Fibroblast of peridontal ligament (primary cell): ENCODE measurements around the gene DGKE.

ENCODE experiments used
- DNase-seq: peaks from one replicate; pipeline ENCODE4 v3.0.0-alpha.2; 2010; ENCODE audit errors: extremely low read depth

The DGKE gene

GRCh38 chr17:56833809-56834379 lies at the start of gene DGKE, which contains the start of gene C17orf67:
TSS of gene DGKE (plus strand) at chr17:56834151. CDS start at chr17:56834796, 645 bp downstream.
TSS of gene C17orf67 (minus strand) at chr17:56833920. CDS start at chr17:56815810, 18,110 bp downstream.
- peak; percentile 94 for DNase-seq

GRCh38 chr17:56785405-56785804 lies 48.5 kb upstream of the DGKE start:
- DNase-seq: peak; percentile 30

- DNase-seq: no peak
Measured at GRCh38 chr17:56785997-56786680, 47.8 kb upstream of the DGKE start.

- peak; percentile 92 for DNase-seq
Measured at GRCh38 chr17:56786989-56787482, 46.9 kb upstream of the DGKE start.

- no peak for DNase-seq
Measured at GRCh38 chr17:56792267-56792666, 41.7 kb upstream of the DGKE start.

GRCh38 chr17:56793531-56793930 lies 40.4 kb upstream of the DGKE start:
- DNase-seq: no peak

GRCh38 chr17:56793957-56794356 lies 40.0 kb upstream of the DGKE start:
- no peak for DNase-seq

GRCh38 chr17:56795221-56795865 lies 38.6 kb upstream of the DGKE start:
- DNase-seq: no peak

GRCh38 chr17:56796536-56796935 lies 37.4 kb upstream of the DGKE start:
- no peak for DNase-seq

GRCh38 chr17:56798916-56799315 lies 35.0 kb upstream of the DGKE start:
- no peak for DNase-seq

GRCh38 chr17:56801459-56802178 lies 32.3 kb upstream of the DGKE start:
- DNase-seq: no peak

GRCh38 chr17:56803071-56803470 lies 30.9 kb upstream of the DGKE start:
- DNase-seq: no peak

GRCh38 chr17:56804454-56804853 lies 29.5 kb upstream of the DGKE start:
- no peak for DNase-seq

GRCh38 chr17:56806949-56807348 lies 27.0 kb upstream of the DGKE start:
- DNase-seq: no peak

GRCh38 chr17:56807723-56808122 lies 26.2 kb upstream of the DGKE start:
- no peak for DNase-seq

- no peak for DNase-seq
Measured at GRCh38 chr17:56808503-56808902, 25.4 kb upstream of the DGKE start.

- DNase-seq: no peak
Measured at GRCh38 chr17:56809106-56809819, 24.7 kb upstream of the DGKE start.

GRCh38 chr17:56809820-56810179 lies 24.2 kb upstream of the DGKE start:
- no peak for DNase-seq

- DNase-seq: no peak
Measured at GRCh38 chr17:56810343-56810742, 23.6 kb upstream of the DGKE start.

- DNase-seq: no peak
Measured at GRCh38 chr17:56810891-56811775, 22.8 kb upstream of the DGKE start.
